Transverse colon (tissue), 4 donors: ENCODE results near the gene POLA2. TPM values are rescaled to one million over a fixed set of nuclear protein-coding genes. Genes with fewer than 3 reads are reported as not detected.
A peak's percentile ranks its signal among the peaks of the same experiment; 100 is the strongest.

Source experiments
- DNase-seq: peaks from one replicate; pipeline ENCODE4 v3.0.0-alpha.2; 2019
- H3K27ac ChIP-seq, 4 donors: fragments of 200-600 bp; sonication (generic); 2 replicates each; pipeline ENCODE4 v1.5.1; 2016 to 2018; ENCODE audit warnings: inconsistent platforms in 4 of 4
- H3K27me3 ChIP-seq: fragments of 200-600 bp; sonication (generic); 2 replicates; pipeline ENCODE4 v1.5.1; 2017; ENCODE audit warnings: inconsistent platforms
- H3K36me3 ChIP-seq, 4 donors: fragments of 200-600 bp; sonication (generic); 2 replicates each; pipeline ENCODE4 v1.5.1; 2017 to 2019; ENCODE audit warnings: inconsistent platforms in 4 of 4
- H3K4me1 ChIP-seq, 4 donors: fragments of 200-600 bp; sonication (generic); 2 replicates each; pipeline ENCODE4 v1.5.1; 2017 to 2020; ENCODE audit warnings: inconsistent platforms in 4 of 4
- H3K4me3 ChIP-seq, 4 donors: fragments of 200-600 bp; sonication (generic); 1 replicate in 1 of 4; 2 replicates in 3 of 4; pipeline versions ENCODE4 v1.5.1 to v1.6.1; 2017 to 2019; ENCODE audit warnings: inconsistent platforms in 4 of 4
- H3K9me3 ChIP-seq, 2 donors: fragments of 200-600 bp; sonication (generic); 2 replicates each; pipeline ENCODE4 v1.5.1; 2017 to 2019; ENCODE audit warnings: inconsistent platforms in 2 of 2
- CTCF ChIP-seq, 5 experiments: fragments of 200-600 bp in 3 of 5; fragments of 450-650 bp in 2 of 5; sonication (generic) in 3 of 5; IDR thresholded peaks; 1 replicate in 2 of 5; 2 replicates in 3 of 5; pipeline ENCODE4 v1.5.1; 2016 to 2017; ENCODE audit warnings: antibody characterized with exemption in 5 of 5, inconsistent platforms in 3 of 5, mild to moderate bottlenecking in 2 of 5, moderate library complexity in 1 of 5
- EP300 ChIP-seq: sonication (generic); formaldehyde crosslinking; IDR thresholded peaks from one replicate; pipeline ENCODE4 v1.6.1; 2017; ENCODE audit warnings: antibody characterized with exemption, low read depth
- POLR2A ChIP-seq: fragments of 450-650 bp; IDR thresholded peaks from one replicate; pipeline ENCODE4 v1.6.1; 2016; ENCODE audit warnings: antibody characterized with exemption, mild to moderate bottlenecking, moderate library complexity
- POLR2AphosphoS5 ChIP-seq, 3 donors: sonication (generic); formaldehyde crosslinking; IDR thresholded peaks; one replicate each; pipeline ENCODE4 v1.6.1; 2016; ENCODE audit warnings: antibody characterized with exemption in 3 of 3
- WGBS, 2 donors: methylation state at CpG; one replicate each; pipeline ENCODE4 v1.1.5; 2018; ENCODE audit warnings: low coverage in 1 of 2; 5-methylcytosine and 5-hydroxymethylcytosine counted together
- in situ Hi-C, 4 donors: fragments of 200-750 bp; cut with MboI; loops; one replicate each; pipeline versions ENCODE4 v1.15.0 to v1.15.1; 2017; ENCODE audit warnings: low sequenced_read_pairs in 3 of 4, low pct_ligation_motif_present in 1 of 4, low pct_unique_long_range_greater_than_20kb in 1 of 4
- intact Hi-C: fragments of 100-400 bp; cut with DNase I; formaldehyde crosslinking; loops from one replicate; pipeline ENCODE4 v1.15.1; 2023; ENCODE audit warnings: low total_unique reads
- total RNA-seq, 4 donors: library from RNA; depleted of rRNA; stranded (reverse); fragments of >200 nt; gene quantifications; one replicate each; pipeline ENCODE4 v1.1.0, GENCODE V29; 2016

Gene POLA2
- total RNA-seq, 4 donors from 2014 or later = 3.0 to 17.5 (median 6.2) TPM

- H3K27me3 ChIP-seq = no peaks in the 10 kb centered on the region
- TF ChIP-seq EP300 (no peak), CTCF (IDR thresholded peaks at IDR 0.05) (no peak), POLR2A (no peak)
- H3K36me3 ChIP-seq = peaks cover 0 to 15% (median 7%) of the 10 kb centered on the region in 4 donors
- intact Hi-C loops = no loop called here
- in situ Hi-C loops = no loop called here
- peak; percentile 80 for DNase-seq
- H3K4me1 ChIP-seq = peaks cover 20 to 48% (median 36%) of the 10 kb centered on the region in 4 donors
- WGBS, 2 donors = 10 to 43% methylated on average over 1 to 13 of the region's 13 CpGs
- no peaks in the 10 kb centered on the region for H3K9me3 ChIP-seq
- H3K4me3 ChIP-seq = peak overlapping the region in 3 of 4 donors; percentile 51 to 67 (median 60)
- H3K27ac ChIP-seq = peak overlapping the region; percentile 90 to 91 (median 90)
These were observed 55.4 kb downstream of the POLA2 start for GRCh38 chr11:65317025-65317786.

GRCh38 chr11:65320386-65321075 lies 58.8 kb downstream of the POLA2 start:
- in situ Hi-C loops = loop anchor here in 2 of 4 donors (10.0 kb wide), 1 partner anchor 46 kb away; no protein-coding TSS in a partner anchor
- no peak overlapping the region for H3K27ac ChIP-seq

GRCh38 chr11:65321076-65321475 lies 59.3 kb downstream of the POLA2 start:
- Histone ChIP-seq H3K27ac (peak overlapping the region in 3 of 4 donors; percentile 4 to 36 (median 18)), H3K27me3 (no peaks in the 10 kb centered on the region), H3K36me3 (peaks cover 0 to 15% (median 7%) of the 10 kb centered on the region in 4 donors), H3K4me3 (no peak overlapping the region), H3K4me1 (peaks cover 10 to 32% (median 18%) of the 10 kb centered on the region in 4 donors), H3K9me3 (no peaks in the 10 kb centered on the region)
- TF ChIP-seq EP300 = no peak
- no peak for TF ChIP-seq CTCF (IDR thresholded peaks at IDR 0.05)
- TF ChIP-seq POLR2A = no peak
- TF ChIP-seq POLR2AphosphoS5 (IDR thresholded peaks at IDR 0.05) = no peak
- 84% methylated on average over 15 of the region's 15 CpGs; no CpG with 5 or more reads in 1 of the 2 donors for WGBS, 2 donors
- intact Hi-C loops = no loop called here
- in situ Hi-C loops = loop anchor here in 2 of 4 donors (10.0 kb wide), 1 partner anchor 46 kb away; no protein-coding TSS in a partner anchor
- DNase-seq = no peak

More at GRCh38 chr11:65320386-65321075, 58.8 kb downstream of the POLA2 start:
- Histone ChIP-seq H3K36me3 (peaks cover 0 to 15% (median 7%) of the 10 kb centered on the region in 4 donors), H3K4me3 (no peak overlapping the region), H3K27me3 (no peaks in the 10 kb centered on the region), H3K4me1 (peaks cover 16 to 37% (median 23%) of the 10 kb centered on the region in 4 donors), H3K9me3 (no peaks in the 10 kb centered on the region)
- no peak for TF ChIP-seq EP300
- no peak for TF ChIP-seq CTCF (IDR thresholded peaks at IDR 0.05)
- TF ChIP-seq POLR2A = no peak
- no peak for TF ChIP-seq POLR2AphosphoS5 (IDR thresholded peaks at IDR 0.05)
- 76 to 81% methylated on average over 3 to 22 of the region's 22 CpGs for WGBS, 2 donors
- intact Hi-C loops = no loop called here
- no peak for DNase-seq
